HCT116 (cell line): ENCODE data around the gene C3orf22. TPM values are rescaled to one million over a fixed set of nuclear protein-coding genes. Genes with fewer than 3 reads are reported as not detected.

ENCODE experiments used
- ATAC-seq: fragments of 200-7000 bp; cut with Tn5 transposase; 2 replicates; pipeline ENCODE4 v1.9.1; 2020; ENCODE audit warnings: mild to moderate bottlenecking, moderate library complexity
- BruUV-seq: library from RNA; stranded (reverse); fragments of 400-500 nt; replicated peaks from 2 replicates; lab custom pipeline; 2021; lab: Mats Ljungman, UMichigan
- CTCF ChIA-PET: fragments of 300-600 bp; sonication (Branson Sonifier 250); formaldehyde crosslinking; loops from one replicate; lab custom pipeline; 2021; ENCODE audit warnings: antibody characterized with exemption; lab: Charles Lee
- POLR2A ChIA-PET: fragments of 300-600, 350-600 bp; sonication (Branson Sonifier 250); formaldehyde crosslinking; loops from one replicate; lab custom pipeline; 2021; ENCODE audit warnings: antibody characterized with exemption; lab: Charles Lee
- RAD21 ChIA-PET, 2 experiments: fragments of 300-600 bp; sonication (Branson Sonifier 250); formaldehyde crosslinking; loops; one replicate each; lab custom pipeline; 2023; ENCODE audit warnings: low total read pairs in 2 of 2; ENCODE audit not compliant: uncharacterized antibody in 2 of 2, unreplicated experiment in 2 of 2, low non-redundant PET in 1 of 2; lab: Charles Lee
- DNase-seq: peaks from one replicate; pipeline ENCODE4 v3.0.0-alpha.2; 2010; ENCODE audit warnings: low read depth, low spot score
- H2AFZ ChIP-seq: fragments of 200-600 bp; shearing (Covaris generic), sonication (generic); 2 replicates; pipeline ENCODE4 v1.6.1; 2017; ENCODE audit warnings: low read depth, mixed run types, mixed read lengths, antibody characterized with exemption, low read length; ENCODE audit not compliant: poor library complexity, severe bottlenecking
- H3K27ac ChIP-seq: 2 replicates; pipeline ENCODE4 v1.5.1; 2012; ENCODE audit warnings: low read depth, low read length
- H3K27me3 ChIP-seq: fragments of 200-600 bp; sonication (generic); 2 replicates; pipeline ENCODE4 v1.6.1; 2016; ENCODE audit warnings: mixed run types, low read length, mixed read lengths; ENCODE audit not compliant: insufficient read depth
- H3K36me3 ChIP-seq, 2 experiments: fragments of 200-500 bp in 1 of 2; fragments of 200-600 bp in 1 of 2; sonication (Bioruptor generic) in 1 of 2; sonication (generic) in 1 of 2; 2 replicates each; pipeline versions ENCODE4 v1.5.1 to v1.6.1; 2014 to 2016; ENCODE audit warnings: low read length in 2 of 2, inconsistent platforms in 1 of 2, mixed read lengths in 1 of 2, mixed run types in 1 of 2; ENCODE audit not compliant: insufficient read depth in 2 of 2, control insufficient read depth in 1 of 2
- H3K4me1 ChIP-seq, 2 experiments: fragments of 200-600 bp in 1 of 2; sonication (generic) in 1 of 2; 2 replicates each; pipeline versions ENCODE4 v1.5.1 to v1.6.1; 2012 to 2017; ENCODE audit warnings: low read length in 2 of 2, inconsistent platforms in 1 of 2, mild to moderate bottlenecking in 1 of 2, mixed read lengths in 1 of 2, mixed run types in 1 of 2, moderate library complexity in 1 of 2; ENCODE audit not compliant: insufficient read depth in 2 of 2, control insufficient read depth in 1 of 2
- H3K4me2 ChIP-seq: fragments of 200-600 bp; sonication (generic); 2 replicates; pipeline ENCODE4 v1.6.1; 2017; ENCODE audit warnings: mixed run types, low read length, mixed read lengths
- H3K4me3 ChIP-seq, 2 experiments: fragments of 200-600 bp in 1 of 2; sonication (generic) in 1 of 2; replicated peaks in 1 of 2; 2 replicates each; pipeline ENCODE4 v1.5.1; 2011 to 2016; ENCODE audit warnings: low read length in 2 of 2, control low read depth in 1 of 2, low read depth in 1 of 2, mild to moderate bottlenecking in 1 of 2, mixed read lengths in 1 of 2, mixed run types in 1 of 2
- H3K79me2 ChIP-seq: fragments of 200-600 bp; sonication (generic); 2 replicates; pipeline ENCODE4 v1.6.1; 2017; ENCODE audit warnings: mild to moderate bottlenecking, mixed run types, low read length, moderate library complexity, mixed read lengths; ENCODE audit not compliant: insufficient read depth
- H3K9ac ChIP-seq: fragments of 200-600 bp; sonication (generic); 2 replicates; pipeline ENCODE4 v1.6.1; 2016; ENCODE audit warnings: low read length, mixed read lengths
- H3K9me2 ChIP-seq: fragments of 200-600 bp; sonication (generic), shearing (Covaris generic); 2 replicates; pipeline ENCODE4 v1.6.1; 2017; ENCODE audit warnings: mixed run types, mild to moderate bottlenecking, moderate library complexity; ENCODE audit not compliant: insufficient read depth
- H3K9me3 ChIP-seq, 2 experiments: fragments of 200-500 bp in 1 of 2; fragments of 200-600 bp in 1 of 2; sonication (Bioruptor generic) in 1 of 2; sonication (generic) in 1 of 2; 2 replicates each; pipeline ENCODE4 v1.6.1; 2014 to 2017; ENCODE audit warnings: low read length in 2 of 2, mixed read lengths in 2 of 2, inconsistent platforms in 1 of 2, low read depth in 1 of 2, mild to moderate bottlenecking in 1 of 2, mixed run types in 1 of 2, moderate library complexity in 1 of 2; ENCODE audit not compliant: control insufficient read depth in 1 of 2, insufficient read depth in 1 of 2
- H4K20me1 ChIP-seq: fragments of 200-600 bp; sonication (generic), shearing (Covaris generic); 2 replicates; pipeline ENCODE4 v1.6.1; 2017; ENCODE audit warnings: mixed run types, mild to moderate bottlenecking, moderate library complexity; ENCODE audit not compliant: insufficient read depth
- CBX3 ChIP-seq: IDR thresholded peaks from 2 replicates; pipeline ENCODE4 v1.6.1; 2012; ENCODE audit warnings: low read depth
- EGR1 ChIP-seq: IDR thresholded peaks from 2 replicates; pipeline ENCODE4 v1.6.1; 2012; ENCODE audit warnings: low read depth
- ELF1 ChIP-seq: IDR thresholded peaks from 2 replicates; pipeline ENCODE4 v1.6.1; 2012; ENCODE audit warnings: low read depth, borderline replicate concordance
- EZH2phosphoT487 ChIP-seq: fragments of 200-600 bp; IDR thresholded peaks from 2 replicates; pipeline ENCODE4 v1.6.1; 2018; ENCODE audit warnings: antibody characterized with exemption, borderline replicate concordance
- JUND ChIP-seq: IDR thresholded peaks from 2 replicates; pipeline ENCODE4 v1.6.1; 2012
- POLR2AphosphoS5 ChIP-seq: IDR thresholded peaks from 2 replicates; pipeline ENCODE4 v1.6.1; 2011; ENCODE audit warnings: mild to moderate bottlenecking, low read depth, low read length, moderate library complexity
- REST ChIP-seq: IDR thresholded peaks from 2 replicates; pipeline ENCODE4 v1.6.1; 2012; ENCODE audit warnings: low read depth
- SIN3A ChIP-seq: IDR thresholded peaks from 2 replicates; pipeline ENCODE4 v1.6.1; 2012; ENCODE audit warnings: low read depth
- SP1 ChIP-seq: IDR thresholded peaks from 2 replicates; pipeline ENCODE4 v1.6.1; 2012; ENCODE audit warnings: low read depth
- TCF7L2 ChIP-seq: IDR thresholded peaks from 2 replicates; pipeline ENCODE4 v1.7.0; 2011; ENCODE audit warnings: borderline replicate concordance, inconsistent platforms; ENCODE audit not compliant: insufficient read depth, insufficient read length; ENCODE audit errors: extremely low read depth
- intact Hi-C: fragments of 100-400 bp; cut with micrococcal nuclease; formaldehyde crosslinking; loops from 2 replicates; pipeline ENCODE4 v1.10.0; 2022
- total RNA-seq: library from RNA; stranded (reverse); gene quantifications from one replicate; pipeline ENCODE4 v1.2.1, GENCODE V29; 2021; ENCODE audit not compliant: unreplicated experiment
- TF ChIP-seq, protein P1 (sequence below), 3 experiments: fragments of 200-600 bp in 1 of 3; sonication (generic) in 1 of 3; IDR thresholded peaks in 2 of 3; conservative IDR thresholded peaks in 1 of 3; 2 replicates each; pipeline ENCODE4 v1.5.1; 2012 to 2017; ENCODE audit warnings: low read depth in 2 of 3, low read length in 2 of 3, antibody characterized with exemption in 1 of 3, borderline replicate concordance in 1 of 3, control low read depth in 1 of 3, mild to moderate bottlenecking in 1 of 3, mixed read lengths in 1 of 3, mixed run types in 1 of 3, moderate library complexity in 1 of 3; ENCODE audit not compliant: insufficient read depth in 1 of 3

The C3orf22 gene
- total RNA-seq, 1 experiment from 2014 or later: not detected

- ChIA-PET CTCF (no interaction called here), RAD21 (no interaction called here), POLR2A (no interaction called here)
- H4K20me1 ChIP-seq: no peaks in the 10 kb centered on the region
- H3K27me3 ChIP-seq: peaks cover 2% of the 10 kb centered on the region; the same call in 1 of the 2 replicates
- no TSS peak for BruUV-seq
- no peak overlapping the region for H3K4me2 ChIP-seq
- H3K4me3 ChIP-seq: no peak overlapping the region
- H2AFZ ChIP-seq: no peak overlapping the region
- DNase-seq (no peak), ATAC-seq (no peak)
- H3K9me3 ChIP-seq: no peaks in the 10 kb centered on the region
- H3K4me1 ChIP-seq: peaks cover 15 to 18% of the 10 kb centered on the region in 2 experiments; a peak in 3 of 4 replicates
- no peaks in the 10 kb centered on the region for H3K36me3 ChIP-seq
- H3K9me2 ChIP-seq: no peaks in the 10 kb centered on the region
- H3K9ac ChIP-seq: no peak overlapping the region
- TF ChIP-seq REST (no peak), ELF1 (no peak), SP1 (no peak), EZH2phosphoT487 (no peak), TCF7L2 (no peak), SIN3A (no peak), JUND (no peak), EGR1 (no peak), CBX3 (no peak), POLR2AphosphoS5 (no peak)
- TF ChIP-seq, protein P1, sequence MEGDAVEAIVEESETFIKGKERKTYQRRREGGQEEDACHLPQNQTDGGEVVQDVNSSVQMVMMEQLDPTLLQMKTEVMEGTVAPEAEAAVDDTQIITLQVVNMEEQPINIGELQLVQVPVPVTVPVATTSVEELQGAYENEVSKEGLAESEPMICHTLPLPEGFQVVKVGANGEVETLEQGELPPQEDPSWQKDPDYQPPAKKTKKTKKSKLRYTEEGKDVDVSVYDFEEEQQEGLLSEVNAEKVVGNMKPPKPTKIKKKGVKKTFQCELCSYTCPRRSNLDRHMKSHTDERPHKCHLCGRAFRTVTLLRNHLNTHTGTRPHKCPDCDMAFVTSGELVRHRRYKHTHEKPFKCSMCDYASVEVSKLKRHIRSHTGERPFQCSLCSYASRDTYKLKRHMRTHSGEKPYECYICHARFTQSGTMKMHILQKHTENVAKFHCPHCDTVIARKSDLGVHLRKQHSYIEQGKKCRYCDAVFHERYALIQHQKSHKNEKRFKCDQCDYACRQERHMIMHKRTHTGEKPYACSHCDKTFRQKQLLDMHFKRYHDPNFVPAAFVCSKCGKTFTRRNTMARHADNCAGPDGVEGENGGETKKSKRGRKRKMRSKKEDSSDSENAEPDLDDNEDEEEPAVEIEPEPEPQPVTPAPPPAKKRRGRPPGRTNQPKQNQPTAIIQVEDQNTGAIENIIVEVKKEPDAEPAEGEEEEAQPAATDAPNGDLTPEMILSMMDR (IDR thresholded peaks at IDR 0.05 in 2 of 3, conservative IDR thresholded peaks at IDR 0.05 in 1 of 3; ENCODE audit: borderline replicate concordance in 1 of 3, insufficient read depth in 1 of 3, low read depth in 2 of 3, low read length in 2 of 3): no peak
- H3K27ac ChIP-seq: no peak overlapping the region
- intact Hi-C loops: no loop called here
- H3K79me2 ChIP-seq: no peaks in the 10 kb centered on the region
Observed at GRCh38 chr3:126544596-126545281, 14.0 kb downstream of the C3orf22 start.
